ENCODE results near the gene CALM1. TPM values are rescaled to one million over a fixed set of nuclear protein-coding genes. Genes with fewer than 3 reads are reported as not detected.

Gene CALM1
- total RNA-seq, 1 donor from 2014 or later = 260 TPM

DNA sequence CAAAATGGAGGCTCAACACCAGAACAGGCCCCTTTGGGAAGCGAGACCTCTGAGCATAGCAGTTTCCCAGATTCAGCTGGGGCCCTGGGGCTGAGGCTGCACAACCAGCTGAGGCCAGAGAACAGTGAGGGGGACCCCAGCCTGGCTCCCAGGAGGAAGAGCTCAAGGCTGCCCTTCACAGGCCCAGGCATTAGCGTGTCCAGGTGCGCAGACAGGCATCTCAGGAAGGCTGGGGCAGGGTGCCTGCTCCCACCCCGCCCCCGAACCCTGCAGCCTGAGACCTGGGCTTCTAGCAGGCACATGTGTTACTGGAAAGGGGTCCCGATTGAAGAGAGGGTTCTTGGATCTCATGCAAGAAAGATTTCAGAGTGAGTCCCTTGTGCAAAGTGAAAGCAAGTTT is 27.2 kb downstream of the CALM1 start:
- Histone ChIP-seq H3K9me3 (no peaks in the 10 kb centered on the region), H3K4me3 (no peak overlapping the region), H3K27ac (no peak overlapping the region), H3K36me3 (no peaks in the 10 kb centered on the region), H3K4me1 (peaks cover 6% of the 10 kb centered on the region), H3K27me3 (no peaks in the 10 kb centered on the region)
- intact Hi-C loops (cut with DNase I) = no loop called here
- peak in 1 of 2 donors; percentile 25 for DNase-seq (ENCODE audit: extremely low spot score in 2 of 2)
- TF ChIP-seq POLR2AphosphoS5 (IDR thresholded peaks at IDR 0.05; ENCODE audit: insufficient read depth in 1 of 2, low read depth in 1 of 2) (no peak), POLR2A (IDR thresholded peaks at IDR 0.05) (no peak)
- TF ChIP-seq, protein P1, sequence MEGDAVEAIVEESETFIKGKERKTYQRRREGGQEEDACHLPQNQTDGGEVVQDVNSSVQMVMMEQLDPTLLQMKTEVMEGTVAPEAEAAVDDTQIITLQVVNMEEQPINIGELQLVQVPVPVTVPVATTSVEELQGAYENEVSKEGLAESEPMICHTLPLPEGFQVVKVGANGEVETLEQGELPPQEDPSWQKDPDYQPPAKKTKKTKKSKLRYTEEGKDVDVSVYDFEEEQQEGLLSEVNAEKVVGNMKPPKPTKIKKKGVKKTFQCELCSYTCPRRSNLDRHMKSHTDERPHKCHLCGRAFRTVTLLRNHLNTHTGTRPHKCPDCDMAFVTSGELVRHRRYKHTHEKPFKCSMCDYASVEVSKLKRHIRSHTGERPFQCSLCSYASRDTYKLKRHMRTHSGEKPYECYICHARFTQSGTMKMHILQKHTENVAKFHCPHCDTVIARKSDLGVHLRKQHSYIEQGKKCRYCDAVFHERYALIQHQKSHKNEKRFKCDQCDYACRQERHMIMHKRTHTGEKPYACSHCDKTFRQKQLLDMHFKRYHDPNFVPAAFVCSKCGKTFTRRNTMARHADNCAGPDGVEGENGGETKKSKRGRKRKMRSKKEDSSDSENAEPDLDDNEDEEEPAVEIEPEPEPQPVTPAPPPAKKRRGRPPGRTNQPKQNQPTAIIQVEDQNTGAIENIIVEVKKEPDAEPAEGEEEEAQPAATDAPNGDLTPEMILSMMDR (IDR thresholded peaks at IDR 0.05) = no peak

DNA sequence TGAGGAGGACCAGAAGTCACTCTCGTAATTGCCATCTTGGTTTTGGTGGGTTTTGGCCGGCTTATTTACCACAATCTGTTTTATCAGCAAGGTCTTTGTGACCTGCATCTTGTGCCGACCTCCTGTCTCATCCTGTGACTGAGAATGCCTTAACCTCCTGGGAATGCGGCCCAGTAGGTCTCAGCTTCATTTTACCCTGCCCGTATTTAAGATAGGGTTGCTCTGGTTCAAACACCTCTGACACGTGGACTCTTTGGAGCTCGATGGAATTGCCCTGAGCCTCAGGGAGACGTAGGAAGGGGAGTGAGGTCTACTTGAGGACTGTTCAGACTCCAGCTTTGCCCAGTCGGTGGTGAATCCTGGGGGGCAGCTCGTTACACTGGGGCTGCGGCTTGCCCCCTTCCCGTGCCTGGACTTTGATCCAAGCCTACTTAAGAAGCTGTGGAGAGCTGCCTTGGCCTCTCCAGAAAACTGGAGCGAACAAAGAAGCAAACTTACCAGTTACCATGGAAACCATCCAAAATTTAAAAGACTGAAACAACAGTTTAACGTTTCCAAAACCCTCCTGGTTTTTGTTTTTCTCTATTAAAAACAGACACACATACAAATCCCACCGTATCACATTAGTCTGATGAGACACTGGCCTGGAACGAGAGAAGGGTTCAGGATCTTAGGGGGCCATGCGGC is 28.0 kb downstream of the CALM1 start:
- Histone ChIP-seq H3K27ac (no peak overlapping the region), H3K36me3 (no peaks in the 10 kb centered on the region), H3K9me3 (no peaks in the 10 kb centered on the region), H3K27me3 (no peaks in the 10 kb centered on the region), H3K4me1 (no peaks in the 10 kb centered on the region), H3K4me3 (no peak overlapping the region)
- peak in 1 of 2 donors; percentile 60 for DNase-seq (ENCODE audit: extremely low spot score in 2 of 2)
- TF ChIP-seq POLR2AphosphoS5 (IDR thresholded peaks at IDR 0.05; ENCODE audit: insufficient read depth in 1 of 2, low read depth in 1 of 2) (no peak), POLR2A (IDR thresholded peaks at IDR 0.05) (no peak)
- intact Hi-C loops (cut with DNase I) = no loop called here

DNA sequence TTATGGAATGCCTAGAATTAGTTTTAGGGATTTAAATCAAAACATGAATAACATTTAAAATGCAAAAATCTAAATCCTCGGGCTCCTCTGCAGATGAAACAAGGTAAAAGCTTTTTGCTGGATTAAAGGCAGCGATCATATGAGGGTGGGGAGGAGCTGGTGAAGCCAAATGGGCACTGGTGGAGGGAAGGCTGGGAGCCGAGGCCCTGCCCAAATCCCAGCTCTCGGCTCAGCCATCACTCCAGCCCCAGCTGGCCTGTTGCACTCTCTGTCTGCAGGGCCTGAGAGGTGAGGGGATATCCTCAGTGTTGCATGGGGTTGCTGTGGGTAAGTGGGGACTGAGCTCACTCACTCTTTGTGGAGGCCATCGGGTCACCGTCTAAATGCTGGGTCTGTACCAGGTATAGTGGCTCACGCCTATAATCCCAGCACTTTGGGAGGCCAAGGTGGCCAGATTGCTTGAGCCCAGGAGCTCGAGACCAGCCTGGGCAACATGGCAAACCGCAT is 28.6 kb downstream of the CALM1 start:
- Histone ChIP-seq H3K36me3 (no peaks in the 10 kb centered on the region), H3K27me3 (no peaks in the 10 kb centered on the region), H3K4me3 (no peak overlapping the region), H3K9me3 (no peaks in the 10 kb centered on the region), H3K4me1 (no peaks in the 10 kb centered on the region), H3K27ac (no peak overlapping the region)
- TF ChIP-seq, protein P1 (IDR thresholded peaks at IDR 0.05) = no peak
- TF ChIP-seq POLR2AphosphoS5 (IDR thresholded peaks at IDR 0.05; ENCODE audit: insufficient read depth in 1 of 2, low read depth in 1 of 2) (no peak), POLR2A (IDR thresholded peaks at IDR 0.05) (no peak)
- DNase-seq (ENCODE audit: extremely low spot score in 2 of 2) = peak in 1 of 2 donors; percentile 76
- intact Hi-C loops (cut with DNase I) = no loop called here

DNA sequence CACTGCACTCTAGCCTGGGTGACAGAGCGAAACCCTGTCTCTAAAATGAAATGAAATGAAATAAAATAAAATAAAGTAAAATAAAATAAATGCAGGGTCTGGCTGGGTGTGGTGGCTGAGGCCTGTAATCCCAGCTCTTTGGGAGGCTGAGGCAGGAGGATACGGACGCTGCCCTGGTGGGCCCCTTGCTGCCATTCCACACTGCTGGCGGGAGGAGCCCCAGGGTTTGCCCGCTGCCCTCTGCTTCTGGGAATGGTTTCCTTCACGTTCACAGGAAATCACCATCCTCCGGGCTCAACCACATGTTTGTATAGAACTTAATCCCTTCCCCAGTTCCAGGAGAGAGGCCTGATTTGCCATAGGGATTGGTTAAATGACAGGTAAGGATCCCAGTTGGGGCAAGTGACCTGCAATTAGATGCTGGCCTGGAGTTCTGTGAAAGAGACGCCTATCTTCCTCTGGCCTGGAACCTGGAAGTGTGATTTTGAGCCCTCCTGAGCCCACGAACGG is 29.3 kb downstream of the CALM1 start:
- Histone ChIP-seq H3K9me3 (no peaks in the 10 kb centered on the region), H3K27ac (no peak overlapping the region), H3K4me1 (no peaks in the 10 kb centered on the region), H3K36me3 (no peaks in the 10 kb centered on the region), H3K4me3 (no peak overlapping the region), H3K27me3 (no peaks in the 10 kb centered on the region)
- DNase-seq (ENCODE audit: extremely low spot score in 2 of 2) = peak in 1 of 2 donors; percentile 52
- TF ChIP-seq POLR2A (IDR thresholded peaks at IDR 0.05) = no peak
- TF ChIP-seq, protein P1 (IDR thresholded peaks at IDR 0.05) = no peak
- TF ChIP-seq POLR2AphosphoS5 (IDR thresholded peaks at IDR 0.05; ENCODE audit: insufficient read depth in 1 of 2, low read depth in 1 of 2) = no peak
- intact Hi-C loops (cut with DNase I) = no loop called here

DNA sequence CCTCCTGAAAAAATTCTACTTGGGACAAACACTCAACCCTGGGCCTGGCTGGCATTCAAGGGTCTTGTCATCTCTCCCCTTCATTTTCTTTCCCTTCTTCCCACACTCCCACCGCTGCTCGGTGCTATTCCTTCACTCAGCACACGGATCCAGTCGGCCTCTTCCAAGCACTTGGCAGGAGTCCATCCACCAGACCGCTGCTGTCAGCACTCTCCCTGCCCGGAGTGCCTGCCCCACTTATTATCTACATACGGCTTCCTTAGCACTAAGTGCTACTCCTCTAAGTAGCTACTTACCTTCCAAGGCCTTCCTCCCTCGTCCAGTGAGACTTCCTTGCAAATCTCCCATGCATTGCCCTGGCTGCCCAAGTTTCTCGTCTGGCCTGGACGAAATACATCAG is 29.8 kb downstream of the CALM1 start:
- no peaks in the 10 kb centered on the region for H3K36me3 ChIP-seq
- no peaks in the 10 kb centered on the region for H3K9me3 ChIP-seq
- no peaks in the 10 kb centered on the region for H3K27me3 ChIP-seq
- intact Hi-C loops (cut with DNase I) = no loop called here
- peak in 1 of 2 donors; percentile 74 for DNase-seq (ENCODE audit: extremely low spot score in 2 of 2)
- H3K4me3 ChIP-seq = no peak overlapping the region
- H3K27ac ChIP-seq = no peak overlapping the region
- no peaks in the 10 kb centered on the region for H3K4me1 ChIP-seq
- TF ChIP-seq POLR2AphosphoS5 (IDR thresholded peaks at IDR 0.05; ENCODE audit: insufficient read depth in 1 of 2, low read depth in 1 of 2) (no peak), POLR2A (IDR thresholded peaks at IDR 0.05) (no peak)
- TF ChIP-seq, protein P1 (IDR thresholded peaks at IDR 0.05) = no peak
